DMS79 (cell line): ENCODE measurements around the gene ZNF574.
"Not testable (repeated sequence)": the region's sequence is repeated elsewhere in the genome, so short reads cannot be mapped to it uniquely, and the experiment has no call there.

ENCODE experiments used
- DNase-seq: peaks from one replicate; lab custom pipeline; 2025; lab: John Stamatoyannopoulos, UW

Gene ZNF574

DNA sequence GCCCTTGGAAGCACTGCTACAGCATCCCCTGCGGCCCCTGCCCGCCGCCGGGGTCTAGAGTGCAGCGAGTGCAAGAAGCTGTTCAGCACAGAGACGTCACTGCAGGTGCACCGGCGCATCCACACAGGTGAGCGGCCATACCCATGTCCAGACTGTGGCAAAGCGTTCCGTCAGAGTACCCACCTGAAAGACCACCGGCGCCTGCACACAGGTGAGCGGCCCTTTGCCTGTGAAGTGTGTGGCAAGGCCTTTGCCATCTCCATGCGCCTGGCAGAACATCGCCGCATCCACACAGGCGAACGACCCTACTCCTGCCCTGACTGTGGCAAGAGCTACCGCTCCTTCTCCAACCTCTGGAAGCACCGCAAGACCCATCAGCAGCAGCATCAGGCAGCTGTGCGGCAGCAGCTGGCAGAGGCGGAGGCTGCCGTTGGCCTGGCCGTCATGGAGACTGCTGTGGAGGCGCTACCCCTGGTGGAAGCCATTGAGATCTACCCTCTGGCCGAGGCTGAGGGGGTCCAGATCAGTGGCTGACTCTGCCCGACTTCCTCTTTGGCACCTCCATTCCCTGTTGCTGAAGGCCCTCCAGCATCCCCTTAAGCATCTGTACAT, 4.9 kb downstream of the ZNF574 start:
- no peak for DNase-seq

DNA sequence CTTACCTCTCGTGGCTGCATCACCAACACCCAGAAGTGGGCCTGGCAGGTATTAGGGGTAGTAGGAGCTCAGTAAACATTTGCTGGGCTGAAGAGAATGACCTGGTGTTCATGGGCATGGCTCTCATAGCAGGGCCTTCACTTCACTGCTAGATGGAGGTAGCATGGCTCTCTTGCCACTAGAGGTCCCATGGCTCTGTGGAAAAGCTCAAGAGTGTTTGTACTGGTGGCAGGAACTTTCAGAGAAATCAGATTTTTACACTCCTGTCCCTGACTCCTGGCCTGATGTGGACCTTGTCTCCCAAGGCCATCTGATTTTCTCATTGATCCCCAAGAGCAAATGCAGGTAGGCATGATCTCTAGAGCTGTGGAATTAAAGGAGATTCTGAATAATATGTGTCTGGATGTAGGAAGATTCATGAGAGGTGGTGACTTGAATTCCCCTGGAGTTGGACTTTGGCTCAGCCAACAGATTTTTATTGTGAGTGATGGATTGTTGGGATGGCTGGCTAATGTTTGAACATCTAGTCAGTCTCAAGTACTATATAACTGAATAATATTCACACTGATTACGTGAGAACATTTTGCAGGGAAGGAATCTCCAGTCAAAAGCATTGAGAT, 5.7 kb downstream of the ZNF574 start:
- DNase-seq: no peak

DNA sequence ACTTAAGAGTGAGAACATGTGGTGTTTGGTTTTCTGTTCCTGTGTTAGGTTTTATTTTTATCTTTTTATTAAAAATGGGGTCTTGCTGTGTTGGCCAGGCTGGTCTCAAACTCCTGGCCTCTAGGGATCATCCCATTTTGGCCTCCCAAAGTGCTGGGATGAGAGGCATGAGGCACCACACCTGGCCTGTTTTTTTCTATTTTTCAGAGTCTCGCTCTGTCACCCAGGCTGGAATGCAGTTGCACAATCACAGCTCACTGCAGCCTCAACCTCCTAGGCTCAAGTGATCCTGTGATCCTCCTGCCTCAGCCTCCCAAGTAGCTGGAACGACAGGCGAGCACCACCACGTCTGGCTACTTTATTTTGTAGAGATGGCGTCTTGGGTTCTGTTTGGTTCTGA, 7.6 kb downstream of the ZNF574 start:
- no peak for DNase-seq

DNA sequence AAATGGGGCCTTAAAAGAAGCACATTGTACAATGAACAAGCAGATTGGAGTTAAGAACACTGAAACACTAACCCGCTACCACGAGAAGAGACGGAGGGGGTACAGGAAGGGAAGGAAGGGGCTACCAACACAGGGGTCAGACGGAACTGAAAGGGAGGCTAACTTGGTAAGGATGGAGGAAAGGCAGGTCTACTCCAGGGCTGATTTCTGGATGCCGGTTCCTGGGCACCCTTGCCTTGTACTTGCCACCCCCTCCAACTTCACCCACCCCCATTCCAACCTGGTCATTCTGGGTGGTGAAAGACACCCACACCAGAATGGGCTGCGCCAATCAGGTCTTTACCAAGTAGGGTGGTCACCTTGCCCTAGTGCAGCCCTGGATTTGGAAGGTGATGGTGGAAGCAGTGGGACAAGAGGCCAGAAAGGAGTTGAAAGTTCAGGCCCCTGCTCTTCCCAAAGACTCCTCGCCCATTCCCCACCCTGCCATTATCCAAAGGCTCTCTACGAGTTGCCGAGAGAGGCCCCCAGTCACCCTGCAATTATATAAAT, 10.3 kb downstream of the ZNF574 start:
- DNase-seq: no peak

DNA sequence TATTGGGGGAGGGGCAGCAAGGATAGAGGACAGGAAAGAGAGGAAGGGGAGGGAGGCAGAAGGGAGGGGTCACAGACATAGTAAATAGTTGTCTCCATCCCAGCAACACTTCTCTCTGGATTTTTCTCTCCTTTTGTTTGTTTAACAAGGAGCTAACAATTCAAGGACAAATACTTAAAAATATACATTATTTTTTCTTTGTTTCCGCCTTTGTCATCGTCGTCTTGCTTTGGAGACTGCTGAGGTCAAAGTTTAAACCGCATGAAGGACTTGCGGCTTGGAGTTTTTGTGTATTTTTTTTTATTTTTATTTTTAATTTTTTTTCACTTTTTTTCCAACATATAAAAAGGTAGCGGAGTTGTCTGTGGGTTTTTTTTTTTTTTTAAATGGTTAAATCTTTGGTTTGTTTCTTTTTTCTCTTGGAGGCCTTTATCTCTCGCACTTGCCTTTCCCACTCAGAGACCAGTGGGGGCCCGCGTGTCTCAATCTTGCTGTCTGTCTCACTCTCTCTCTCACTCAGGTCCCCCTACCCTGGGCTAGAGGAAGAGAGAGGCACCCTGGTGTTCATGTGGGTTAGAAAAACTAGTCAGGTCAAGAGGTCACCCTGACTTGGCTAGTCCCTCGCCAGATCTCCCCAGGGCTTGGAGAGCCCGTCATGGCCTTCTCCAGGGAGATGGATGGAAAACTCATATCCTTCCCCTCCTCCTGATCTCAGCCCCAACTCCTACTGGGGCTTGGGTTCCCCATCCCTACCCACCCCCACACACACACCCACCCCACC, 11.0 kb downstream of the ZNF574 start:
- no peak for DNase-seq

DNA sequence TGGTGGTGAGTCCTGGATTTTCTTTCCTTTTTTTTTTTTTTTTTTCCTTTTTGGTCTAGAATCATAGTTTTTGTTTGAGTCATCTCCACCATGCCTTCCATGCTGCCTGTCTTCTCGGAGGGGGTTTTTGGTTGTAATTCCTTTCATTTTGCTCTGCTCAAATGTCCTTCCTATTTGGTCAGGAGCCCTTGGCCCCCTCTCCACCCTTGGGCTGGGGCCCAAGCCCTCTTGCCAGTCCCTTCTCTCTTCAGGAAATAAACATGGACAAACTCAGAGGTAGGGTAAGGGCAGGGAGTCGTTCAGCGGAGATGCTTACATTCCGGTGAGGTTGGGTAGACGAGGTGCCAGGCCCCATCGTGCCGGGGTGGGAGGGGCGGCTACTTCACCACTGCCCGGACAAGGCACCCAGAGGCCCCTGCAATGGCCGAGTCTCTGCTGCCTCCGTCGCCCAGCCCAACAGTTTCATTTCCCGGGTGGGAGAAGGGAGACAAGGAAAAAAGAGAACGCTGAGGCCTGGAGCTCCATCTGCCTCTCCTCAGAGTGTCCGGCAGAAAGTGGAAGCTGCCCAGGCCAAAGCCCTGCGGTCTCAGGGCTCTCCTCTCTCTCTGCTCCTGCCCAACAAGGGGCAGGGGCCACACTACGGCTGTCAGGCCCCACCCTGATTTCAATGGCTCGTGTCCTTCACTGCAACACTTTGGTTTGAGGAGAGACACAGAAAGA, 12.7 kb downstream of the ZNF574 start:
- DNase-seq: no peak

DNA sequence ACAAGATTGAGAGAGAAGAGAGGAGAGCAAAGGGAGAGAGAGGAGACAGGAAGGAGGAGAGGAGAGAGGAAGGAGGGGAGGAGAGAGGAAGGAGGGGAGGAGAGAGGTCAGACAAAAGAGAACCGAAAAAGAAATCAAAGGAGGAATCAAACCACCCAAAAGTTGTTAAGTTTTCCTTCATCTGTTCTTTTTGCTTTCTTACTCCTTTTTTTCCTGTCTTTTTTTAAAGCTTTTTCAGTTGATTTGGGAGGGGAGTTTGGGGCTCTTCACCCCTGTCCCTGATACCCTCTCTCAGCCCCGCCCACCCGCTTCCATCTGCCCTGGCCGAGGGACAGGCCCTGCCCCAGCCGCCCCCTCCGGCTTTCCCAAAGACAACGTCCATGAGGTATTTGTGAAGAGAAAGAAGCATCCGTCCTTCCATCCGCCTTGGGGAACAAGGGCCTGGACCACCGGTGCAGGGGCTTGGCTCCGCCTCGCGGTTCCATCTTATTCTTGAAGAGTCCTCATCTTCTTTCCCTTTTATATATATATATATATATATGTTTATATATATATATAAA, 13.3 kb downstream of the ZNF574 start:
- no peak for DNase-seq

DNA sequence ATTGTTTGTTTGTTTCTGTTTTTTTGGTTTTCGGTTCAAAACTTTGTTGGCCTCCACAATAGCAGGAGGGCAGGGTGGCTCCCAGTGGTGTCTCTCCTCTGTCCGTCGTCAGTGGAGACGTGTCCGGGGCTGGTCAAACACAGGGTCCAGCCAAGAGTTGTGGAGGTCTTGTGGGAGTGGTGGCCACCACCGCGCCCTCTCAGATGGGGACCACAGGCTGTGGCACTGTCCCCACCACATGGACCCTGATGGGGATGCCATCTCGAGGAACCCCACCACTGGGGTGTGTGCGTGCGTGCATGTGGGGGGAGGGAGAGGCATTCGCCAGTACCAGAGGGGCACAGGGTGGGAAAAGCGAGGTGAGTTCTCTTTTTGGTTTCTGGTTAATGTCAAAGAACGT, 13.8 kb downstream of the ZNF574 start:
- no peak for DNase-seq

DNA sequence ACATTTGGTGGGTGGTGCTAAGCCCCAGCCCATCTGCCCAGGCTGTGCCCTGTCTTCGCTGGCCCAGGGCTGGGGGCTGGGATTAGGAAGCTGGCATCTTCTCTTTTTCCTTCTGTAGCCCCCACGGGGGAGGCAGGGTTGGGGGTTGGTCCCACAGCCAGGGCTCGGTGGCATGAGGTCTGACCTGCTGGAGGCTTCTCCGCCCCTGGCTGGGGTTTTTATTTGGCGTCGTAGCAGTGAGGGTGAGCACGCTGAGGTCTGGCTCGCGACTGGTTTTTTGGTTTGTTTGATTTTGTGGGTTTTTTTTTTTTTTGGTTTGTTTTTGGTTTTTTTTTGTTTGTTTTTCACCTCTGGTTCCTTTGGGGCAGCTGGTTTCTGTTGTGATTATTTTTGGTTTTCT, 14.7 kb downstream of the ZNF574 start:
- no peak for DNase-seq

DNA sequence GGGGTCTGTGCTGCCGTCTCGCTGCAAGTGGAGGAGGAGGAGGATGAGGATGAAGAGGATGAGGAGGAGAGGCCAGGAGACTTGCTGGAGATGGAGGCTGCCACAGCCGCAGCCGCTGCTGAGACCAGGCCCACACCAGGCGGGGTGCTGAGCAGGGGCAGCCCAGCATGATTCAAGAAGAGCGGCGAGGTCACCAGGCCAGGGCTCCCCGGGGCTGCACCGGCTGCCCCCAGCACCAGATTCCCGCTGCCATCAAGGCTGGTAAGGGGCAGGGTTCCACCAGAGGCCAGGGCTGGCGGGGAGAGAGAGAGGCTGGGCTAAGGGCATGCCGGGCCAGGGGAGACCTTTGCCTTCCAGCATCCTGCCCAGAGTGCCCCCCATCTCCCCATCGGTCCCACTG, 15.3 kb downstream of the ZNF574 start:
- no peak for DNase-seq

DNA sequence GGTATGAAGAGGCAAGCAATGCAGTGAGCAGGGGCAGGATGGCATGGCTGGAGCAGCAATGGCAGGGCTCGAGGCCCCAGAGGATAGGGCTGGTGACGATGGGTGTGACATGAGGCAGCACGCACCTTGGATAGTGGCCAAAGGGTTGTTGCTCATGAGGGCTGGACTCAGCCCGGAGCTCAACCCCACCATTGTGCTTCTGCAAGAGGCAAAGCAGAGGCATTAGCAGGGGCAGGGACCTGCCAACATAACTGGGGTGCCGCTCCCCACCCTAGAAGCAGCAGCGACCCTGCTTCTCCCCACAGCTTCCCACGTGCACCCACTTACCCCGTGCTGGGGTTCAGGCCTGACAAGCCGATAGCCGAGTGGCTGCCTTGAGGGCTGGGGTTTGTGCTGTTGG, 15.8 kb downstream of the ZNF574 start:
- DNase-seq: no peak

DNA sequence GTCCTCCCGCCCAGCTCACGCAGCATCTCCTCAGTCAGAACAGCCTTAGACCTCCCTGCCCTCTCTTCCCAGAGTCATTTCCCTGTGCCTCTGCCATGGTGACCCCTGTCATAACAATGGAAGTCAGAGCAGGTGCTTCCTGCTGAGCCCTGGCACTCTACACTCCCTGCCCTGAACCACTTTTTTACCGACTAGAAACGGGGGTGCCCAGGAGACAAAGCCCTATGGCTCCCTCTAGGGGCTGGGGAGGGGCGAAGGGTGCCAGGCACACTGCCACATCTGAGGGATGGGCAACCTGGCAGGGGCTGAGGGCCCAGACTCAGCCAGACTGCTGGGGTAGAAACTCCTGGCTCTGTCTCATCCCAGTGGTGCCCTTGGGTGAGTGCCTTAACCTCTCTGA, 16.4 kb downstream of the ZNF574 start:
- DNase-seq: peak; percentile 39

DNA sequence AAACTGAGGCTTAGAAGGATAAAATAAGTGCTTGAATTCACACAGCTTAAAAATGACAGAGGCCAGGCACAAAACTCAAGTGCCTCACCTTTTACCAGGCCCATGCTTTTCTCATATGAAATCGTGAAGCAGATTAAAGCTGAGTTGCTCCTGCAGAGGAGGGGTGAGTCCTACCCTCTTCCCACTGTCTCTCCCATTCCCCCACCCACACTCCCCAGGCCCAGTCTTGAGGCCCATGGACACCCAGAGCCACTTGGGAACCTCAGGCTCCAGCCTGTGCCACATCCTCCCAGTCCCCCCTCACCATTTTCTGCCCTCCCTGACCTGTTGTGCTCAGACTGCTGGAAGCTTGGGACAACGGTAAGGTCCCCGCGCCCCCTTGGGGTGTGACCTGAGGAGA, 17.5 kb downstream of the ZNF574 start:
- DNase-seq: no peak

DNA sequence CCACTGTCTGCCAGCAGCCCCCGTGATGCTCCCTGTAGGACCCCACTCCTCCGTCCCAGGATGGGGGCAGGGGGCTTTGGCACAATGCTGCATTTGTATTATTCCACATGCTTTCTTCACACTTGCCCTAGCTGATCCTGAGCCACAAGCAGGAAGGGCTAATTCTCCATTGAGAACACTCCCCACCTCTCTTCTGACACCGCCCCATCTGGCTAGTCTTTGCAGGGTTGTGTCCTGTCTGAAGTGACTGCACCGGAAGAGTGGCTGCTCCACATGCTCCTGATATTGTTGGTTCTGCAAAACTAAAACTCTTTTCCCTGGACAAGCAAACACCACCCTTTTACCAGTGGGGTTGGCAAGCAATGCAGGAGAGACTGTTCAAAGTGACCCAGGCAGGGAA, 18.0 kb downstream of the ZNF574 start:
- DNase-seq: no peak

DNA sequence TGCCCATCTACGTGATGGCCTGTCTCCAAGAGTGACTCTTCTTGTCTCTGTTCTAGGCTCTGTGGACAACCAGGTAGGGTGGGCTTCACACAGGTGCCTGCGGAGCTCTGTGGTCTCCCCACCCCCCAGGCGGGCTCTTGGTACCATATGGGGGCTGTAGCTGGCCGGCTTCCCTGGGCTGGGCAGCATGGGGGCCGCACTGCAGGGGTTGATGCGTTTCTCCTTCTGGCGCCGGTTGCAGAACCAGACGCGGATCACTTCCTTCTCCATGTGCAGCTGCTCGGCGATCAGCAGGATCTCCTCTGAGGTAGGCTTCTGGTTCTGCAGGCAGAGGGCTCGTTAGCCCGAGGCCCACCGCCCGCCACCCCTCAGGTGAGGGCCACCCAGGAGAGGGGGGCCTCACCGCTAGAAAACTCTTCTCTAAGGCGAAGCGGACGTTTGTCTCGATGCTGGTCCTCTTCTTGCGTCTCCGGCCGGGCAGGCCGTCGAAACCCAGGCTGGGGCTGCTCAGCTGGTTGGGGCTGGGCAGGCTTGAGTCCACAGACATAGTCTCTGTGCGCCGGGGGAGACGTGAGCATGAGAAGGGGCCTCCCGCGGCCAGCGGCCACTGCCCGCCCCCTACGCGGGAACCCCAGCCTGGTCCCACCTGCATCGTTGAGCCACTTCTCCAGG, 19.3 kb downstream of the ZNF574 start:
- DNase-seq: no peak

DNA sequence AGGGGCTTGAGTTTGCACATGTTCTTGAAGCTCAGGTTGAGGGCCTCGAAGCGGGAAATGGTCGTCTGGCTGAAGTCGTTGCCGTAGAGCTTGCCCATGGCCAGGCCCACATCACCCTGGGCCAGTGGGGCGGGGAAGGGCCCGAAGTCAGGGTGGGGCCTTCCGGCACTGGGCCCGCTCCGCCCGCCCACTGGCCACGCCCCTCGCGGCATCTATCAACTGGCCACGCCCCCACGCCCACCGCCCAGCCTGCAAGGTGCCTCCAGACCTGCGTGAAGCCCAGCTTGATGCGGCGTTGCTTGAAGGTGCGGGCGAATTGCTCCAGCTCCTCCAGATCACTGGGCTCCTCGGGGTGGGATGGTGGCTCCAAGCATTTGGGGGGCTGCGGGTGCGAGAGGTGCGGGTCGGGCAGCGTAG, 19.9 kb downstream of the ZNF574 start:
- no peak for DNase-seq

DNA sequence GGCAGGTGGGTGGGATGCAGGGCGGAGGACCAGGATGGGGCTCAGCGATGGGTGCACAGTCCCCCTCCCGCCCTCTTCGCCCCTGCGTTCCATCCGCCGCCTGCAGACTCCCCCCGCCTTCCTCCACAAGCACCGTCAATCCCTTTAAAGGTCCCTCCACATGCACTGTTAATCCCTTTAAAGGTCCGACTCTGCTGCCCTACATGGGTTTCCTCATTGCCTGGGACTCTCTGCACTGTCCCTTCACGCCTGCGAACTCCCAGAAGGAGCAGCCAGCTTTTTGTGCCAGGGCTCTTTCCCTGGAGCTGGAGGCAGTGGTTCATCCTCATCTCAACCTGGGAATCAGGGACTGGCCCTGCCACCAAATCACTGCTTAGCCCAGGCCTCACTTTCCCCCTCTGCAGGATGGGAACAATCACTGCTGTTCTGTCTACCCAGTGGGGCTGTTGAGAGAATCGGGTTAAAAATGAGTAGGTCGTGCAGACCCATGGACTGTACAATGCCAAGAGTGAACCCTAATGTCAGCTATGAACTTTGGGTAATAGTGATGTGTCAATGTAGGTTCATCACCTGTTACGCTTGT, 20.4 kb downstream of the ZNF574 start:
- no peak for DNase-seq

DNA sequence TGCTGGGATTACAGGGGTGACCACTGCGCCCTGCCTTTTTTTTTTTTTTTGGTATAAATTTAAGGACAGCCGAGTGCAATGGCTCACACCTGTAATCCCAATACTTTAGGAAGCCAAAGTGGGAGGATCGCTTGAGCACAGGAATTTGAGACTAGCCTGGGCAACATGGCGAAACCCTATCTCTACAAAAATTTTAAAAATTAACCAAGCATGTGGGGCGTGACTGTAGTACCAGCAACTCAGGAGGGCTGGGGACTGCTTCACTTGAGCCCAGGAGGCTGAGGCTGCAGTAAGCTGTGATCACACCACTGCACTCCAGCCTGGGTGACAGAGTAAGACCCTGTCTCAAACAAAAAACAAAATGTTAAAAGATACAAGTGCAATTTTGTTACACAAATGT, 21.5 kb downstream of the ZNF574 start:
- DNase-seq: no peak

DNA sequence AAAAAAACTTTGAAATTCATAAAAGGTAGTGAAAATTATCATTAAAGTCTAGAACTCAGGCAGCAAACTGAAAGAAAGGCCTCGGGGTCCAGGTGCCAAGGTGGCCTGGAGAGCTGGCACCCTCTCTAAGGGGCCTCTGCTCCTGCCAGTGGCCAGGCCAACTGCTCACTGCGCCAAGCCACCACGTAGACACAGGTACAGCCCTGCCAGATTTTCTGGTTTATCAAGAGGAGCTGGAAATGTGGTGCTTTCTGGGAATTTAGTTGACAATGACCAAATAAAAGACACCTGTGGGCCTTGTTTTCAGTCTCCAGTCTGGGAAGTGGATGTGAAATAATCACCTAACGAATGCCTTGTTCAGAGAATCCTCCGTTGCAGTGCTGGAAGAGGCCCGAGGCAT, 22.8 kb downstream of the ZNF574 start:
- DNase-seq: no peak

DNA sequence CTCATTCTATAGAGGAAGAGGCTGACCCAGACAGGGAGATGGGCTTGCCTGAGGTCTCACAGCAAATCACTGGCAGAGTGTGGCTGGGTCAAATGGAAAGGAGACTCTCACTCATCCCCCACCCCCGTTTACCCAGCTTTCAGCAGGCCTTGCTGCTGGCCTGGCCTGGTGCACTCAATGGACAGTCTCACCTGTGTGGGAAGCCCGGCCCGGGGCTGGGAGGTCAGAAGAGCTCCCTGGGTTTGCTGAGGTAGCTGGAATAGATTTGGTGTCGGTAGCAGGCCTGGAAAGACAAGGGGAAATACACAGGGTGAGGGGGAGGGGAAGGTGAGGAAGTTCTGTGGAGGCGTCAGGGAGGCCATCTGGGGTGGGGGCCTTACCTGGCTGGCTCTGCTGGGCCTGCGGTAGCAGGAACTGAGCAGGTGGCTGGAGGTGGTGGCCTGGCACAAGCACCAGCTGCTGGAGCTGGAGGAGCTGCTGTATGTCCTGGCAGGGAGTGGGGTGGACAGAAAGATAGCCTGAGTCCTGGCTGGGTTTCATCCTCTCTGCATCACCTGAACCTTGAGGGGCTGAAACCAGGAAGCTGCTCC, 23.5 kb downstream of the ZNF574 start:
- no peak for DNase-seq

DNA sequence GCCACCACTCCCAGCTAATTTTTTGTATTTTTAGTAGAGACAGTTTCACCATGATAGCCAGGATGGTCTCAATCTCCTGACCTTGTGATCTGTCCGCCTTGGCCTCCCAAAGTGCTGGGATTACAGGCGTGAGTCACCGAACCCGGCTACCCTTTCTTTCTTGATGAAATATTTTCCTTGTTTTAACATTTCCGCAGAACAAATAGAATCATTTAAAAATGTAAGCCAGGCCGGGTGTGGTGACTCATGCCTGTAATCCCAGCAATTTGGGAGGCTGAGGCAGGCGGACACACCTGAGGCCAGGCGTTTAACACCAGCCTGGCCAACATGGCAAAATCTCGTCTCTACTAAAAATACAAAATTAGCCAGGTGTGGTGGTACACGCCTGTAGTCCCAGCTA, 24.3 kb downstream of the ZNF574 start:
- DNase-seq: not testable (repeated sequence)
